HG02885 (cell line): Measurements from ENCODE around the gene EBI3.
"Not testable (repeated sequence)": the region's sequence is repeated elsewhere in the genome, so short reads cannot be mapped to it uniquely, and the experiment has no call there.

Experiments
- ATAC-seq: cut with Tn5 transposase; IDR thresholded peaks from one replicate; pipeline ENCODE4 v1.9.1; 2021; ENCODE audit warnings: mild to moderate bottlenecking; ENCODE audit not compliant: unreplicated experiment, poor library complexity

EBI3 gene

DNA sequence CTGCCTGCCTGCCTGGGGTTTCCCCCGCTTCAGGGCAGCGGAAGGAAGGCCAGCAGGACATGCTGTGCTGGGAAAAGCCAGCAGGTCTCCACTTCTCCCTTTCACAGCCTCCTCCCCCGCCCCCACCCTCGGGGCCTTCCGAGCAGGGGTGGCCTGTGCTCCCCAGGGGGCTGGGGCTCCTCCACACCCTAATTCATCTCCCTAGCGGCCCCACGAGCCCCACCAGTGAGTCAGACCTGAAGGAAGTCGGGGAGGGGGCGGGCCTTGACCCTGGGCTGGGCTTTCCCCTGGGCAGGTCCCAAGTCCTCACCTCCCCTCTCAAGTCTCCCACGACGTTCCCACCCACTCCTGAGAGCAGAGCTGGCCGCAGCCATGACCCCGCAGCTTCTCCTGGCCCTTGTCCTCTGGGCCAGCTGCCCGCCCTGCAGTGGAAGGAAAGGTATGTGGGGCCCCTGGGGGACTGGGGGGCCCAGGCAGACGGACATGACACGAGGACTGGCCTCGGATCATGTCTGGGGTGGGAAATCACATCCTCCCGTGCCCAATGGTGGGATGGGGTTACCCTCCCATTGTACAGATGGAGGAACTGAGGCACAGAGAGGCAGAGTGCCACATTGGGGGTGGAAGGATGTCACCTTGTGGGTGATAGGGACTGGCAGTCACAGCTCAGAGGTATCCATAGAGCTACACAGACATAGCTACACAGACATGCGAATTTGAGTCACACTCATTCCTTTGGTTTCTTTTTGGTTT, at the start of gene EBI3:
EBI3 (plus strand) TSS at position 345 of the 753 bp plus-strand sequence; CDS start at position 373, 28 bp downstream.
- peak; percentile 59 for ATAC-seq

DNA sequence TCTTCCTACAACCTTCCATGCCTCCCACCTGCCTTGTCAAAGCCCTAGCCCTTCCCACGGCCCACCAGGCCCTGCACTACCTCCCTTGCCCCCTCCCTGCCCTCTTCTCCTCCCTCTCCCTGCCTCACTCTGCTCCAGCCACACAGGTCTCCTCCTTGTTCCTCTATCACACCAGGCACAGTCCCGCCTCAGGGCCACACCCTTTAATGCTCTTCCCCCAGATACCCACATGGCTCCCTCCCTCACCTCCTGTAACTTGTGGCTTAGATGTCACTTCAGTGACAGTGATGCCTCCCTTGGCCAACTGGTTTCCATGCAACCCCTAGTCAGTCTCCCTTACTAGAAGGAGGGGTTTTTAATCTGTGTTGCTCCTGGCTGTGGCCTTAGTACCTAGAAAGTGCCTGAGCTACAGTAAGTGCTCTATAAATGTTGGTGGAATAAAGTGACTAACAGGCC, 48.2 kb upstream of the EBI3 start:
- ATAC-seq: no peak

DNA sequence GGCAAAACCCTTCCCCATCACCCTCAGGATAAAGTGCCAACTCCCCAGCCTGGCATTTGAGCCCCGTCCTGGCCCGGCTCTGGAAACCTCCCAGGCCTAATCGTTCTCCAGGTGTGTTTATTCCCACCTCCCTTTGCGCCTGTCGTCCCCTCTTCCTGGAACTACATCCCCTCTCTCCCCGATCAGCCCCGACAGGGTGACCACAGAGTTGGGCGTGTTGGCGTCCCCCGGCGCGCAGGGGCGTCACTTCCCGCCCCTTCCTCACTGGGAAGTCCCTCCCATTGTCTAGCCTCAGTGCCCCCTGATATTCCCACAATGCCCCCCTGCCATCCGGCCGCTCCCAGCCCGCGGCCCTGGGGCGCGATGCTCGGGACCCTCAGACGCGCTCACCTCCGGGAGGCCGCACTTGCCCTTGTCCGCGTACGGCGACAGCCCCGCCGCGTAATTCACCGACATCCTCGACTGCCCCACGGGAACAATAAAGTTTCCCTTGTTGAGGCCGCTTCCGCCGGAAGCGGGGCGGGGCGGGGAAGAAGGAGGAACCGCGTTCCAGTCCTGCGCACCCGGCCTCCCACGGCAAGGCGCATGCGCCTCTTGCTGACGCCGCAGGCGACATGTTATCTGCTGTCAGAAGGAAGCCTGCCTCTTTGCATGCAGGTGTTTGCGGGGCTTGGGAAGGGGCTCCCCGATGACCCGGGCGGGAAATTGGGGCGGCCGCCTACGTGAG, 47.1 kb upstream of the EBI3 start, which contains the start of the genes ANKRD24 and SIRT6:
ANKRD24 (plus strand) TSS at position 606 of the 727 bp plus-strand sequence. CDS start 3,737 bp downstream, outside the sequence.
SIRT6 (minus strand) TSS at position 480 of the 727 bp plus-strand sequence; CDS start at position 456, 24 bp downstream.
- peak; percentile 84 for ATAC-seq

GRCh38 chr19:4183967-4184717, 45.2 kb upstream of the EBI3 start:
- ATAC-seq: no peak

- no peak for ATAC-seq
Measured at GRCh38 chr19:4184718-4185352, 44.5 kb upstream of the EBI3 start.

GRCh38 chr19:4185413-4186086, 43.8 kb upstream of the EBI3 start:
- no peak for ATAC-seq

DNA sequence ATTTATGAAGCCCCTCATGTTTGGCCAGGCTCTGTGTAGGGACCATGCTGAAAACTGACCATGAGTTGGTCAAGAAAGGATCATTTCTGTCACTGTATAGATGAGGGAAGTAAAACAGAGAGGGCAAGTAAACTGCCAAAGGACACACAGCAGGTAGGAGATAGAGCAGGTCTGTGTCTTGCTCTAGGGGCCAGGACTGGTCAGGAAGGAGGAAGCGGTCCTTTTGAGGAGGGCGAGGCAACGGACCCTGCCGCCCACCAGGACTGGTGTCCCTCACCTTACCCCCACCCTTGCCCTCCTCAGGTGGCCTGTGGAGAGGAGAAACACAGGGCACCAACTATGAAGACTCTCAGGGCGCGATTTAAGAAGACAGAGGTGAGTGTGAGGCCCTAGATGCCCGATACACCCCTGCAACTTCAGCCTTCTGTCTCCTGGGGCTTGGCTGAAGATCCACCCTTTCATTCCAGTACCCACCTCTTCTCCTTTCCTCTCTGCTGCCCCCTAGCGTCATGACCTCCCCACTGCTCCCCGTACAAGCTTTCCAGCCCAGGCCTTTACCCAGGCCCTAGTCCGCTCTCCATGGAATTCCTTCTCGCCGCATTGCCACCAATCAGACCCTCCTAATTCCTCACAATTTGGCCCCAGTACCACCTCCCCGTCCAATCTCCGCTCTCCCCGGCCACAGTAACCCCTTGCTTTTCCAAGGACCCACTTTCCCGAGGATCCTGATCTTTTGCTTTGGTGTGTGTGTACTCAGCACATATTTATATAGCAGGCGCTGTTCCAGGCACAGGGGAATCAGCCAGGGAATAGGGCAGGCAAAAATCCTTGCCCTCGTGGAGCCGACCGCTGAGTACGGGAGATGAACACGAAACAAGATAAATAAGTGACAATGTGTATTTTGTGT, 43.0 kb upstream of the EBI3 start:
- ATAC-seq: no peak

- ATAC-seq: no peak
Measured at GRCh38 chr19:4187313-4188122, 41.8 kb upstream of the EBI3 start.

DNA sequence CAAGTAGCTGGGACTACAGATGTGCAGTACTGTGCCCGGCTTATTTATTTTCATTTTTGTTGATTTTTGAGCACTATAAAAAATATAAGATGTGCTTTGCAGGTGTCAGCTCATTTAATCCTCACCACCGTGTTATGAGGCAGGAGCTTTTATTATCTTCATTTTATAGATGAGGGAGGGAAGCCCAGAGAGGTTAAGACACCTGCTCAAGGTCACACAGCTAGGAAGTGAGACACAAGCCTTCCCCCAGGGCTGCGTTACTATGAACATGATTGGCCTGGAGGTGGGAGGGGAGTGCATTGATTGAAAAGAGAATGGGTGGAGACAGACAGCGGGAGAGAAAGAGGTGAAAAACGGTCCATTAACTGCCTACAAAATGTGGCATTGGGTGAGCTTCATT, 39.7 kb upstream of the EBI3 start:
- ATAC-seq: no peak

GRCh38 chr19:4192537-4192936, 36.8 kb upstream of the EBI3 start:
- not testable (repeated sequence) for ATAC-seq

DNA sequence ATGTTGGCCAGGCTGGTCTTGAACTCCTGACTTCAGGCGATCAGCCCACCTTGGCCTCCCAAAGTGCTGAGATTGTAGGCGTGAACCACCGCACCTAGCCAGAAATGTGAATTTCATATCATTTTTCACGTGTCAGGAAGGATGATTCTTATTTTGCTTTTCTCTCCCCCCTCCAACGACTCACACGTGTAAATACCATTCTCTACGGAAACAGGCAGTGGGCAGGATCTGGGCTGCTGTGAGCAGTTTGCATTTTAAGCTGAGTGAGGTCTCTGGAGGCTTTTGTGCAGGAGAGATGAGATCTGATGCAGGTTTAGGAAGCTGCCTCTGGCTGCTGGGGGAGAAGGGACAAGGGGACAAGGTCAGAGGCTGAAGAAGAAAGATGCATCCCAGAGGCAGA, 35.0 kb upstream of the EBI3 start:
- no peak for ATAC-seq

DNA sequence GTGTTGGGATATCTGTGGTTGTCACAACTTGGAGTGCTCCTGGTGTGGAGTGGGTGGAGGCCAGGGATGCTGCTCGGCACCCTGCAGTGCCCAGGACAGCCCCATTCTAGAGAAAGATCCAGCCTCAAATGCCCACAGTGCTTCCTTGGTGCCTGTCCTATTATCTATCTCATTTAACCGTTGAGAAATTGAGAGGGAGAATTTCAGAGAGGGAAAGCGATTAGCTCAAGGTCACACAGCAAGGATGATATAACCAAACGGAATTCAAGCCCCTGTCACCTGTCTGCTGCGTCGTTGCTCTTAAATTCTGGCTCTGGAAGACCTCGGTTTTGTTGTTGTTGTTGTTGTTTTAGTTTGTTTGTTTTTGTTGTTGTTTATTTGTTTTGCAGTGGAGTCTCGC, 33.3 kb upstream of the EBI3 start:
- no peak for ATAC-seq

DNA sequence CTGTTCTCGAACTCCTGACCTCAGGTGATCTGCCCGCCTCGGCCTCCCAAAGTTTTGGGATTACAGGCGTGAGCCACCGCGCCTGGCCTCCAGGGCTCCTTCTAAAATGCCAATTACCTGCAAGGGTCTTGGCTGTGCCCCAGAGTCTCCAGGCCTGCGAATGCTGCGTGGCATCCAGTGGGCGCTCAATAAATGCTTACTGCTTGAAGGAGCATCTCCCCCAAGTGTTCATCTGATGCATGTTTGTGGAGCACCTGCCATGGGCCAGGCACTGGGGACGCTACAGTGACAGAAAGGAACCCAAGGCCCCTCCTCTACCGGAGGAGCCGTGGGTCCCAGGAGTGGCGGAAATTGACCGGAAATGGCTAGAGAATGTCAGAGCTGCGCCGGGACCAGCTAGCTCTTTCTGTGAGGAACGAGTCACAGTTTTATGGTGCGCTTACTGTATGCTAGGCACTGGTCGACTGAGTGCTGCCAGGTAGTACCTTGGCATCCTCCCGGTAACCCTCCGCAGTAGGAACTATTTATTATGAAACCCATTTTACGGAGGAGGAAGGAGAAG, 32.7 kb upstream of the EBI3 start:
- ATAC-seq: no peak

DNA sequence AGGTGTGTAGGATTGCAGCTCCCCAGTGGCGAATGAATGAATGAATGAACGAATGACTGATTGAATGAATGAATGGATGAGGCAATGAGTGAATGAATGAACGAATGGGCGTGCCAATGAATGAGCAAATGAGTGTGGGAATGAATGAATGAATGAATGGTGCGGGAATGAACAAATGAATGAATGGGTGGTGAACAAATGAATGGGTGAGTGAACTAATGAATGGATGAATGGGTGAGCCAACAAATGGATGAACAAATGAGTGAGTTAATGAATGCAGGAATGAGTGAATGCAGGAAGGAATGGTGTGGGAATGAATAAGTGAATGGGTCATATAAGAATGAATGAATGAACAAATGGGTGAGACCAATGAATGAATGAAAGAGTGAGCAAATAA, 32.1 kb upstream of the EBI3 start:
- no peak for ATAC-seq

GRCh38 chr19:4197625-4198466, 31.5 kb upstream of the EBI3 start:
- no peak for ATAC-seq

- no peak for ATAC-seq
Measured at GRCh38 chr19:4198467-4199126, 30.7 kb upstream of the EBI3 start.
